RWPE1 (cell line): ENCODE data around the gene CFAP61.

Experiments
- CTCF ChIA-PET: fragments of 350-600 bp; sonication (Branson Sonifier 250); formaldehyde crosslinking; extraction: SDS; loops from one replicate; lab custom pipeline; 2021; lab: Yijun Ruan, JAX
- POLR2A ChIA-PET: fragments of 400-600 bp; formaldehyde crosslinking; extraction: SDS; loops from one replicate; lab custom pipeline; 2020; ENCODE audit warnings: antibody characterized with exemption; ENCODE audit not compliant: low non-redundant PET; lab: Yijun Ruan, JAX
- DNase-seq: peaks from one replicate; pipeline ENCODE4 v3.0.0; 2012; ENCODE audit warnings: low spot score
- H3K27ac ChIP-seq: fragments of 450-650 bp; 2 replicates; pipeline ENCODE4 v1.5.1; 2017
- CTCF ChIP-seq: fragments of 450-650 bp; conservative IDR thresholded peaks from 2 replicates; pipeline ENCODE4 v1.5.1; 2017; ENCODE audit warnings: low read depth, mild to moderate bottlenecking

CFAP61 gene

GRCh38 chr20:20295621-20296498 lies 243.5 kb downstream of the CFAP61 start:
- CTCF ChIA-PET: interaction anchor here (0.6 kb wide), 1 partner anchor 529 kb away, joined by 3 read pairs; no protein-coding TSS in a partner anchor
- H3K27ac ChIP-seq: no peak overlapping the region
- no peak for DNase-seq
- no peak for TF ChIP-seq CTCF
- POLR2A ChIA-PET: no interaction called here

GRCh38 chr20:20297181-20297580 lies 244.8 kb downstream of the CFAP61 start:
- ChIA-PET POLR2A (no interaction called here), CTCF (no interaction called here)
- no peak for DNase-seq
- no peak for TF ChIP-seq CTCF
- H3K27ac ChIP-seq: no peak overlapping the region

- POLR2A ChIA-PET: no interaction called here
- no peak for TF ChIP-seq CTCF
- no peak overlapping the region for H3K27ac ChIP-seq
- DNase-seq: no peak
- CTCF ChIA-PET: no interaction called here
Observed at GRCh38 chr20:20297752-20298151, 245.4 kb downstream of the CFAP61 start.

- no peak for TF ChIP-seq CTCF
- no peak for DNase-seq
- CTCF ChIA-PET: no interaction called here
- POLR2A ChIA-PET: no interaction called here
- H3K27ac ChIP-seq: no peak overlapping the region
Observed at GRCh38 chr20:20299904-20300303, 247.6 kb downstream of the CFAP61 start.

GRCh38 chr20:20303320-20303719 lies 251.0 kb downstream of the CFAP61 start:
- H3K27ac ChIP-seq: no peak overlapping the region
- CTCF ChIA-PET: no interaction called here
- TF ChIP-seq CTCF: no peak
- POLR2A ChIA-PET: no interaction called here
- DNase-seq: no peak

GRCh38 chr20:20303742-20304141 lies 251.4 kb downstream of the CFAP61 start:
- ChIA-PET CTCF (no interaction called here), POLR2A (no interaction called here)
- H3K27ac ChIP-seq: no peak overlapping the region
- no peak for TF ChIP-seq CTCF
- DNase-seq: no peak
